ENCODE data around the gene PPP1R13B. TPM values are rescaled to one million over a fixed set of nuclear protein-coding genes. Genes with fewer than 3 reads are reported as not detected.

The PPP1R13B gene
- total RNA-seq, 1 experiment from 2014 or later: 19.0 TPM

DNA sequence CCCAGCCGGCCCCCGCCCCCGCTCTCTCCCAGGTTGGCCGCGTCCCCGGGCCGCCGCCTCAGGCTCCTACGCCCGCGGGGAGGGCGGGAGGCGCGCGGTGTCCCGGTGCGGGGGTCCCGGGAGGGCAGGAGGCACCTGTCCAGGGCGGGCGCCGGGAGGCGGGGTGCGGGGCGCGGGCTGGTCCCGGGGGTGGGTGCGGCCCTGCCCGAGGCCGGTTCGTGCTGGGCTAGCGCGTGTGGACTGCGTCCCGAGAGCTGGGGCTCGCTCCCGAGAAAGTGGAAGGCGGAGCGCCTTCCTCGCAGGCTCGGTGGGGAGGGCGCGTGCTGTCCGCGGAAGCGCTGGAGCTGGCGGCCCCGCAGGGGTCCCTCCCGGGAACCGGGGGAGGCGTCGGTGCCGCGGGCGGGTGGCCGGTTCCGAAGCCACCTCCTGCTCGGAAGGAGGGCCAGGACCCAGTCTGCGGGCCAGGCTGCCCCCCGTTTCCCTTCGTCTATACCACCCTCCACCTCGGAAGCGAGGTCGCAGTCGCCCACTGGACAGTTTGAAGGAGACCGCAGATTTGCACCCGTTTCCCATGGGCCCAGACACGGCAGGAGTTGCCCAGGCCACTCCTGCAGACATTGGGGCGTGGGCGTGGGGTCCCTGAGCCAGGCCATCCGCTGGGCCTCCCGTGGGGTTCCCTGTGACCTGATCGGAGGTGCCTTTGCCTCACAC lies 131.1 kb downstream of the PPP1R13B start:
- BruUV-seq (replicated peaks): no TSS peak
- DNase-seq (ENCODE audit: low read depth, low spot score) (no peak), ATAC-seq (0 out of 2 replicates have a peak, but pooled peaks have one; percentile 0)
- H3K4me1 ChIP-seq (ENCODE audit: control insufficient read depth, insufficient read depth, low read length): peaks cover 12% of the 10 kb centered on the region
- in situ Hi-C loops (cut with HindIII; ENCODE audit: low pct_unique_long_range_greater_than_20kb, low sequenced_read_pairs): no loop called here
- ChIA-PET POLR2A (no interaction called here), CTCF (no interaction called here)
- H3K36me3 ChIP-seq (ENCODE audit: control insufficient read depth, insufficient read depth, low read length): no peaks in the 10 kb centered on the region; the same call in 1 of the 2 replicates
- peak overlapping the region; percentile 68 for H3K27ac ChIP-seq (ENCODE audit: low read length)
- H3K27me3 ChIP-seq (ENCODE audit: control insufficient read depth, insufficient read depth, low read length): no peaks in the 10 kb centered on the region
- TF ChIP-seq, protein P1, sequence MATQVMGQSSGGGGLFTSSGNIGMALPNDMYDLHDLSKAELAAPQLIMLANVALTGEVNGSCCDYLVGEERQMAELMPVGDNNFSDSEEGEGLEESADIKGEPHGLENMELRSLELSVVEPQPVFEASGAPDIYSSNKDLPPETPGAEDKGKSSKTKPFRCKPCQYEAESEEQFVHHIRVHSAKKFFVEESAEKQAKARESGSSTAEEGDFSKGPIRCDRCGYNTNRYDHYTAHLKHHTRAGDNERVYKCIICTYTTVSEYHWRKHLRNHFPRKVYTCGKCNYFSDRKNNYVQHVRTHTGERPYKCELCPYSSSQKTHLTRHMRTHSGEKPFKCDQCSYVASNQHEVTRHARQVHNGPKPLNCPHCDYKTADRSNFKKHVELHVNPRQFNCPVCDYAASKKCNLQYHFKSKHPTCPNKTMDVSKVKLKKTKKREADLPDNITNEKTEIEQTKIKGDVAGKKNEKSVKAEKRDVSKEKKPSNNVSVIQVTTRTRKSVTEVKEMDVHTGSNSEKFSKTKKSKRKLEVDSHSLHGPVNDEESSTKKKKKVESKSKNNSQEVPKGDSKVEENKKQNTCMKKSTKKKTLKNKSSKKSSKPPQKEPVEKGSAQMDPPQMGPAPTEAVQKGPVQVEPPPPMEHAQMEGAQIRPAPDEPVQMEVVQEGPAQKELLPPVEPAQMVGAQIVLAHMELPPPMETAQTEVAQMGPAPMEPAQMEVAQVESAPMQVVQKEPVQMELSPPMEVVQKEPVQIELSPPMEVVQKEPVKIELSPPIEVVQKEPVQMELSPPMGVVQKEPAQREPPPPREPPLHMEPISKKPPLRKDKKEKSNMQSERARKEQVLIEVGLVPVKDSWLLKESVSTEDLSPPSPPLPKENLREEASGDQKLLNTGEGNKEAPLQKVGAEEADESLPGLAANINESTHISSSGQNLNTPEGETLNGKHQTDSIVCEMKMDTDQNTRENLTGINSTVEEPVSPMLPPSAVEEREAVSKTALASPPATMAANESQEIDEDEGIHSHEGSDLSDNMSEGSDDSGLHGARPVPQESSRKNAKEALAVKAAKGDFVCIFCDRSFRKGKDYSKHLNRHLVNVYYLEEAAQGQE (IDR thresholded peaks at IDR 0.05; ENCODE audit: insufficient read depth in 1 of 2, low read depth in 2 of 2, low read length in 1 of 2): no peak
- TF ChIP-seq POLR2AphosphoS5 (IDR thresholded peaks at IDR 0.05; ENCODE audit: low read depth, low read length) (no peak), TCF7L2 (IDR thresholded peaks at IDR 0.05; ENCODE audit: low read depth, low read length) (no peak), SIN3A (IDR thresholded peaks at IDR 0.05; ENCODE audit: borderline replicate concordance, insufficient read depth, low read depth, low read length) (no peak)
- TF ChIP-seq, protein P2, sequence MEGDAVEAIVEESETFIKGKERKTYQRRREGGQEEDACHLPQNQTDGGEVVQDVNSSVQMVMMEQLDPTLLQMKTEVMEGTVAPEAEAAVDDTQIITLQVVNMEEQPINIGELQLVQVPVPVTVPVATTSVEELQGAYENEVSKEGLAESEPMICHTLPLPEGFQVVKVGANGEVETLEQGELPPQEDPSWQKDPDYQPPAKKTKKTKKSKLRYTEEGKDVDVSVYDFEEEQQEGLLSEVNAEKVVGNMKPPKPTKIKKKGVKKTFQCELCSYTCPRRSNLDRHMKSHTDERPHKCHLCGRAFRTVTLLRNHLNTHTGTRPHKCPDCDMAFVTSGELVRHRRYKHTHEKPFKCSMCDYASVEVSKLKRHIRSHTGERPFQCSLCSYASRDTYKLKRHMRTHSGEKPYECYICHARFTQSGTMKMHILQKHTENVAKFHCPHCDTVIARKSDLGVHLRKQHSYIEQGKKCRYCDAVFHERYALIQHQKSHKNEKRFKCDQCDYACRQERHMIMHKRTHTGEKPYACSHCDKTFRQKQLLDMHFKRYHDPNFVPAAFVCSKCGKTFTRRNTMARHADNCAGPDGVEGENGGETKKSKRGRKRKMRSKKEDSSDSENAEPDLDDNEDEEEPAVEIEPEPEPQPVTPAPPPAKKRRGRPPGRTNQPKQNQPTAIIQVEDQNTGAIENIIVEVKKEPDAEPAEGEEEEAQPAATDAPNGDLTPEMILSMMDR (IDR thresholded peaks at IDR 0.05): no peak
- peak overlapping the region; percentile 60 to 63 for H3K4me3 ChIP-seq (ENCODE audit: low read depth in 2 of 2, low read length in 2 of 2)
- H3K9me3 ChIP-seq (ENCODE audit: control insufficient read depth, insufficient read depth, low read depth, low read length): no peaks in the 10 kb centered on the region
- intact Hi-C loops (cut with micrococcal nuclease; ENCODE audit: unreplicated experiment): no loop called here

GRCh38 chr14:103715052-103716000 lies 132.0 kb downstream of the PPP1R13B start, which contains the start of the genes XRCC3 and ZFYVE21:
Gene XRCC3, minus strand, starts transcription at chr14:103715451. Its CDS starts 4,364 bp downstream, at chr14:103711087.
Gene ZFYVE21, plus strand, starts transcription at chr14:103715810. Its CDS starts 32 bp downstream, at chr14:103715842.
- H3K4me1 ChIP-seq (ENCODE audit: control insufficient read depth, insufficient read depth, low read length): peaks cover 12% of the 10 kb centered on the region
- H3K27ac ChIP-seq (ENCODE audit: low read length): peak within 1 kb of the TSS; percentile 68
- intact Hi-C loops (cut with micrococcal nuclease; ENCODE audit: unreplicated experiment): no loop called here
- ATAC-seq (peak; percentile 94), DNase-seq (ENCODE audit: low read depth, low spot score) (peak; percentile 95)
- ChIA-PET CTCF (no interaction called here), POLR2A (no interaction called here)
- TF ChIP-seq POLR2AphosphoS5 (IDR thresholded peaks at IDR 0.05; ENCODE audit: low read depth, low read length): peak; percentile 50; the same call in 1 of the 2 replicates
- TF ChIP-seq, protein P2 (IDR thresholded peaks at IDR 0.05): no peak
- TF ChIP-seq SIN3A (IDR thresholded peaks at IDR 0.05; ENCODE audit: borderline replicate concordance, insufficient read depth, low read depth, low read length): 0 out of 2 replicates have a peak, but pooled peaks have one; percentile 26
- TF ChIP-seq, protein P1 (IDR thresholded peaks at IDR 0.05; ENCODE audit: insufficient read depth in 1 of 2, low read depth in 2 of 2, low read length in 1 of 2): no peak
- no peak for TF ChIP-seq TCF7L2 (IDR thresholded peaks at IDR 0.05; ENCODE audit: low read depth, low read length)
- in situ Hi-C loops (cut with HindIII; ENCODE audit: low pct_unique_long_range_greater_than_20kb, low sequenced_read_pairs): no loop called here
- H3K36me3 ChIP-seq (ENCODE audit: control insufficient read depth, insufficient read depth, low read length): no peaks in the 10 kb centered on the region; the same call in 1 of the 2 replicates
- BruUV-seq (replicated peaks): no TSS peak
- peak within 1 kb of the TSS; percentile 60 to 63 for H3K4me3 ChIP-seq (ENCODE audit: low read depth in 2 of 2, low read length in 2 of 2)
- H3K27me3 ChIP-seq (ENCODE audit: control insufficient read depth, insufficient read depth, low read length): no peaks in the 10 kb centered on the region
- no peaks in the 10 kb centered on the region for H3K9me3 ChIP-seq (ENCODE audit: control insufficient read depth, insufficient read depth, low read depth, low read length)
